HepG2 (cell line): Measurements from ENCODE around the gene SLC25A48. TPM values are rescaled to one million over a fixed set of nuclear protein-coding genes. Genes with fewer than 3 reads are reported as not detected.

Experiments
- ATAC-seq: fragments of 200-7000 bp; cut with Tn5 transposase; 3 replicates; pipeline ENCODE4 v1.9.1; 2020; ENCODE audit warnings: mild to moderate bottlenecking, moderate library complexity
- BruUV-seq: library from RNA; stranded (reverse); fragments of 400-500 nt; replicated peaks from 2 replicates; lab custom pipeline; 2021; lab: Mats Ljungman, UMichigan
- CTCF ChIA-PET: fragments of 300-600 bp; formaldehyde crosslinking; extraction: SDS; loops from one replicate; lab custom pipeline; 2021; ENCODE audit warnings: low total read pairs, inconsistent platforms, low intra/inter-chr PET ratio; lab: Yijun Ruan, JAX
- POLR2A ChIA-PET: fragments of 350-600 bp; sonication (Branson Sonifier 250); formaldehyde crosslinking; loops from one replicate; lab custom pipeline; 2020; ENCODE audit warnings: antibody characterized with exemption, inconsistent platforms; lab: Yijun Ruan, JAX
- DNase-seq: peaks from one replicate; pipeline ENCODE4 v3.0.0-alpha.2; 2015; ENCODE audit warnings: low spot score
- FAIRE-seq: peaks from 3 replicates; lab custom pipeline; 2011; peaks lifted over from hg19 to GRCh38; lab: Jason Lieb, UNC
- H2AFZ ChIP-seq: one replicate; pipeline ENCODE4 v1.6.1; 2011; ENCODE audit warnings: low read length, inconsistent platforms
- H3K27ac ChIP-seq: fragments of 300-600 bp; 3 replicates; pipeline ENCODE4 v1.8.0; 2011; ENCODE audit warnings: mixed run types, mild to moderate bottlenecking, mixed read lengths, low read length, inconsistent platforms; ENCODE audit not compliant: insufficient read depth; ENCODE audit errors: extremely low read length
- H3K27me3 ChIP-seq, 2 experiments: fragments of 200-600 bp in 1 of 2; 2 replicates in 1 of 2; 3 replicates in 1 of 2; pipeline versions ENCODE4 v1.6.0 to v1.8.0; 2011; ENCODE audit warnings: low read length in 2 of 2, mild to moderate bottlenecking in 2 of 2, moderate library complexity in 2 of 2, inconsistent platforms in 1 of 2; ENCODE audit not compliant: insufficient read depth in 2 of 2, control insufficient read depth in 1 of 2
- H3K36me3 ChIP-seq, 2 experiments: fragments of 200-600 bp in 1 of 2; replicated peaks in 1 of 2; 2 replicates in 1 of 2; 3 replicates in 1 of 2; pipeline versions ENCODE4 v1.5.1 to v1.8.0; 2011; ENCODE audit warnings: low read length in 2 of 2, inconsistent platforms in 1 of 2; ENCODE audit not compliant: insufficient read depth in 2 of 2, control insufficient read depth in 1 of 2
- H3K4me1 ChIP-seq: 2 replicates; pipeline ENCODE4 v1.5.1; 2012; ENCODE audit warnings: low read length, inconsistent platforms; ENCODE audit not compliant: insufficient read depth
- H3K4me2 ChIP-seq: 2 replicates; pipeline ENCODE4 v1.6.0; 2011; ENCODE audit warnings: low read depth, low read length, inconsistent platforms
- H3K4me3 ChIP-seq, 3 experiments: fragments of 200-600 bp in 1 of 3; sonication (generic), shearing (Covaris generic) in 1 of 3; replicated peaks in 1 of 3; 2 replicates each; pipeline ENCODE4 v1.5.1; 2011 to 2016; ENCODE audit warnings: low read length in 3 of 3, inconsistent platforms in 2 of 3, low read depth in 2 of 3, mild to moderate bottlenecking in 2 of 3, control low read depth in 1 of 3, mixed read lengths in 1 of 3; ENCODE audit not compliant: insufficient read depth in 1 of 3
- H3K79me2 ChIP-seq: one replicate; pipeline ENCODE4 v1.6.1; 2011; ENCODE audit warnings: low read length, inconsistent platforms; ENCODE audit not compliant: insufficient read depth
- H3K9ac ChIP-seq: 2 replicates; pipeline ENCODE4 v1.6.0; 2011; ENCODE audit warnings: mild to moderate bottlenecking, low read depth, low read length, inconsistent platforms; ENCODE audit not compliant: insufficient read depth
- H3K9me3 ChIP-seq: 2 replicates; pipeline ENCODE4 v1.5.1; 2012; ENCODE audit warnings: mild to moderate bottlenecking, low read length
- H4K20me1 ChIP-seq: 2 replicates; pipeline ENCODE4 v1.6.0; 2011; ENCODE audit warnings: inconsistent platforms, mild to moderate bottlenecking, low read length, moderate library complexity; ENCODE audit not compliant: insufficient read depth
- CBX1 ChIP-seq: IDR thresholded peaks from one replicate; pipeline ENCODE4 v1.6.1; 2016; ENCODE audit warnings: antibody characterized with exemption, low read depth
- FOXP4 ChIP-seq: sonication (generic); formaldehyde crosslinking; IDR thresholded peaks from 2 replicates; pipeline ENCODE4 v1.4.0; 2020; ENCODE audit warnings: missing genetic modification reagents
- GLI4 ChIP-seq: sonication (generic); formaldehyde crosslinking; IDR thresholded peaks from 2 replicates; pipeline ENCODE4 v1.5.1; 2020; ENCODE audit warnings: missing genetic modification reagents, mild to moderate bottlenecking, moderate library complexity, borderline replicate concordance
- KLF6 ChIP-seq: IDR thresholded peaks from 2 replicates; pipeline ENCODE4 v1.8.0; 2016; ENCODE audit warnings: missing biosample characterization, missing genetic modification reagents
- MAF1 ChIP-seq: sonication (generic); formaldehyde crosslinking; IDR thresholded peaks from 2 replicates; pipeline ENCODE4 v1.5.0; 2020; ENCODE audit warnings: missing genetic modification reagents, borderline replicate concordance
- MAFG ChIP-seq: sonication (generic); formaldehyde crosslinking; IDR thresholded peaks from 2 replicates; pipeline ENCODE4 v1.5.1; 2020; ENCODE audit warnings: mild to moderate bottlenecking, missing genetic modification reagents
- MEF2D ChIP-seq: sonication (generic); formaldehyde crosslinking; IDR thresholded peaks from 2 replicates; pipeline ENCODE4 v1.5.1; 2020; ENCODE audit warnings: mild to moderate bottlenecking, missing genetic modification reagents
- SIN3B ChIP-seq: fragments of 150-350 bp; IDR thresholded peaks from 2 replicates; pipeline ENCODE4 v1.6.1; 2014; ENCODE audit warnings: low read length
- TSC22D2 ChIP-seq: sonication (generic); formaldehyde crosslinking; IDR thresholded peaks from 2 replicates; pipeline ENCODE4 v1.5.1; 2020; ENCODE audit warnings: missing genetic modification reagents, mild to moderate bottlenecking, borderline replicate concordance
- ZFP37 ChIP-seq: sonication (generic); formaldehyde crosslinking; IDR thresholded peaks from 2 replicates; pipeline ENCODE4 v1.4.0; 2020; ENCODE audit warnings: missing genetic modification reagents, borderline replicate concordance
- ZFP41 ChIP-seq: sonication (generic); formaldehyde crosslinking; IDR thresholded peaks from 2 replicates; pipeline ENCODE4 v1.4.0; 2020; ENCODE audit warnings: mild to moderate bottlenecking, missing genetic modification reagents, borderline replicate concordance
- ZNF280D ChIP-seq: sonication (generic); formaldehyde crosslinking; IDR thresholded peaks from 2 replicates; pipeline ENCODE4 v1.5.1; 2020; ENCODE audit warnings: mild to moderate bottlenecking, missing genetic modification reagents
- ZNF33B ChIP-seq: sonication (generic); formaldehyde crosslinking; IDR thresholded peaks from 2 replicates; pipeline ENCODE4 v1.5.1; 2020; ENCODE audit warnings: mild to moderate bottlenecking, missing genetic modification reagents
- ZNF773 ChIP-seq: sonication (generic); formaldehyde crosslinking; IDR thresholded peaks from 2 replicates; pipeline ENCODE4 v1.4.0; 2020; ENCODE audit warnings: missing genetic modification reagents, borderline replicate concordance
- ZNF850 ChIP-seq: sonication (generic); formaldehyde crosslinking; conservative IDR thresholded peaks from 2 replicates; pipeline ENCODE4 v1.9.0; 2021; ENCODE audit warnings: mild to moderate bottlenecking, missing genetic modification reagents
- WGBS: methylation state at CpG from one replicate; pipeline ENCODE4 v1.1.6; 2017; ENCODE audit warnings: low lambda C conversion rate; 5-methylcytosine and 5-hydroxymethylcytosine counted together
- in situ Hi-C: cut with HindIII; loops from 2 replicates; pipeline ENCODE4 v1.10.0; 2017; ENCODE audit warnings: low pct_unique_long_range_greater_than_20kb; ENCODE audit not compliant: extremely low pct_ligation_motif_present
- intact Hi-C: fragments of 100-400 bp; cut with micrococcal nuclease; formaldehyde crosslinking; loops from one replicate; pipeline ENCODE4 v1.10.0; 2022; ENCODE audit not compliant: unreplicated experiment
- polyA plus RNA-seq, 8 experiments: library from polyadenylated mRNA; depleted of rRNA in 3 of 8; stranded (reverse) in 7 of 8; unstranded in 1 of 8; fragments of >200 nt; fragmentation: Illumina TruSeq in 4 of 8; extraction: Trizol in 4 of 8; gene quantifications; 2 replicates each; pipeline versions ENCODE4 v1.2.1 to v1.2.3, GENCODE V29; 2011 to 2016; ENCODE audit warnings: low read depth in 4 of 8, missing spikeins in 1 of 8, mixed read lengths in 1 of 8; ENCODE audit not compliant: insufficient read depth in 1 of 8
- total RNA-seq, 5 experiments: library from RNA; depleted of rRNA; stranded (reverse); fragments of >200 nt; fragmentation: Illumina TruSeq; extraction: Trizol; gene quantifications; 2 replicates each; pipeline ENCODE4 v1.2.3, GENCODE V29; 2016; ENCODE audit warnings: low read depth in 1 of 5
- TF ChIP-seq, protein P1 (sequence below): sonication (generic); formaldehyde crosslinking; IDR thresholded peaks from 2 replicates; pipeline ENCODE4 v1.8.0; 2023; ENCODE audit warnings: mild to moderate bottlenecking, missing genetic modification reagents

SLC25A48 gene
- total and polyA plus RNA-seq, 2 of the 13 experiments (the other 11 are each of a cell fraction or from before 2014, with no cell fraction given): 0.17 to 4.5 TPM

DNA sequence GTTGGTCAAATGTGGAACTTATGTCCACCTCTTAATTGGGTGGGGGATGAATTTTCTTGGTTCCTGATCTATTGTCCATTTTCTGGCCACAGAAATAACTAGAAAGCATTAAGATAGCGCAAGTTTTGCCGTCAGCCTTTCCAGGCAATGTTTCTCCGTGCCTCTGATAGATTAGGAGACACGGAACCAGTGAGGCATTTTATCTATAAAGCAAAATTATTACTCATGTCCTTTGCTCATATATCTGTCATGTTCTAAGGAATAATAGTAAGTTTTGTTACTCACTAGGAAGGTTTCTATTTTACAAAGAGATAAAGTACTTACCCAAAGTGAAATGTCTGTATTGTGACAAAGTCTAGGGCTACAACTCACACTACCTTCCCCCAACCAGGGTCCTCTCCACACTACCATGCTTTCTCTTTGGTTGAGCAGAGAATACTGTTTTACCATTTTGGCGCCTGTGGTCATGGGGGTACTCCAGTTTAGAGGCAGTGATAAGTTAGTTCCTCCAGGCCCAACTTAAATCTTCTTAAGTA is 81.1 kb downstream of the SLC25A48 start:
- ATAC-seq: no peak
- no peak for DNase-seq
- no peak overlapping the region for H3K4me2 ChIP-seq
- no peaks in the 10 kb centered on the region for H3K4me1 ChIP-seq
- intact Hi-C loops: no loop called here
- 45% methylated on average over 5 of the region's 5 CpGs for WGBS
- peaks cover 2 to 59% of the 10 kb centered on the region in 2 experiments; a peak in 4 of 5 replicates for H3K27me3 ChIP-seq
- BruUV-seq: no TSS peak
- H3K9me3 ChIP-seq: no peaks in the 10 kb centered on the region
- TF ChIP-seq ZNF773 (CRISPR knock-in tag) (no peak), MAFG (CRISPR knock-in tag) (no peak), SIN3B (no peak), MEF2D (CRISPR knock-in tag) (no peak), ZNF280D (no peak), GLI4 (CRISPR knock-in tag) (no peak), KLF6 (no peak), ZNF33B (no peak), MAF1 (CRISPR knock-in tag) (no peak), ZNF850 (CRISPR knock-in tag) (no peak), FOXP4 (CRISPR knock-in tag) (no peak), CBX1 (no peak), ZFP41 (CRISPR knock-in tag) (no peak), ZFP37 (CRISPR knock-in tag) (no peak), TSC22D2 (CRISPR knock-in tag) (no peak)
- TF ChIP-seq, protein P1, sequence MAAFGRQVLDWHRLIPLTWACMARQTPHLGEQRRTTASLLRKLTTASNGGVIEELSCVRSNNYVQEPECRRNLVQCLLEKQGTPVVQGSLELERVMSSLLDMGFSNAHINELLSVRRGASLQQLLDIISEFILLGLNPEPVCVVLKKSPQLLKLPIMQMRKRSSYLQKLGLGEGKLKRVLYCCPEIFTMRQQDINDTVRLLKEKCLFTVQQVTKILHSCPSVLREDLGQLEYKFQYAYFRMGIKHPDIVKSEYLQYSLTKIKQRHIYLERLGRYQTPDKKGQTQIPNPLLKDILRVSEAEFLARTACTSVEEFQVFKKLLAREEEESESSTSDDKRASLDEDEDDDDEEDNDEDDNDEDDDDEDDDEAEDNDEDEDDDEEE (CRISPR knock-in tag): no peak
- TF ChIP-seq, all 625 proteins: peak for 0
- no peak overlapping the region for H3K27ac ChIP-seq
- POLR2A ChIA-PET: no interaction called here
- no peaks in the 10 kb centered on the region for H4K20me1 ChIP-seq
- no peak overlapping the region for H3K4me3 ChIP-seq
- H2AFZ ChIP-seq: no peak overlapping the region
- FAIRE-seq: no peak
- in situ Hi-C loops: no loop called here
- no peaks in the 10 kb centered on the region for H3K36me3 ChIP-seq
- CTCF ChIA-PET: no interaction called here
- H3K79me2 ChIP-seq: no peaks in the 10 kb centered on the region
- no peak overlapping the region for H3K9ac ChIP-seq
